Hematopoietic multipotent progenitor cell (in vitro differentiated cells): ENCODE measurements around the gene ZNRD2. TPM values are rescaled to one million over a fixed set of nuclear protein-coding genes. Genes with fewer than 3 reads are reported as not detected.
A peak's percentile ranks its signal among the peaks of the same experiment; 100 is the strongest.

Source experiments
- DNase-seq, 3 donors: peaks; one replicate each; pipeline ENCODE4 v3.0.0-alpha.2; 2011 to 2015; ENCODE audit warnings: low read depth in 2 of 3, low spot score in 2 of 3
- total RNA-seq: library from RNA; depleted of rRNA; stranded (reverse); fragments of >200 nt; gene quantifications from one replicate; pipeline ENCODE4 v1.2.3, GENCODE V29; 2012

ZNRD2 gene
- total RNA-seq, 1 donor, result 48.7 TPM

GRCh38 chr11:65569164-65569972 lies 909 bp upstream of the ZNRD2 start:
- DNase-seq, result no peak

GRCh38 chr11:65571420-65571819 lies 1.1 kb downstream of the ZNRD2 start:
- no peak for DNase-seq

GRCh38 chr11:65571940-65572339 lies 1.7 kb downstream of the ZNRD2 start:
- DNase-seq, result peak in 2 of 3 donors; percentile 54 to 64

- peak in 2 of 3 donors; percentile 88 to 94 for DNase-seq
Measured at GRCh38 chr11:65572356-65573051, 2.2 kb downstream of the ZNRD2 start, which contains the start of gene FAM89B. FAM89B (plus strand) TSS chr11:65572538; CDS start chr11:65572670, 132 bp downstream.

- no peak for DNase-seq
Measured at GRCh38 chr11:65573391-65574079, 3.3 kb downstream of the ZNRD2 start.

- DNase-seq, result peak; percentile 82 to 96 (median 94)
Measured at GRCh38 chr11:65574109-65574810, 4.0 kb downstream of the ZNRD2 start.

- DNase-seq, result peak in 1 of 3 donors; percentile 45
Measured at GRCh38 chr11:65574811-65575567, 4.7 kb downstream of the ZNRD2 start.

- peak in 2 of 3 donors; percentile 58 to 62 for DNase-seq
Measured at GRCh38 chr11:65575568-65576231, 5.4 kb downstream of the ZNRD2 start, which contains the start of gene EHBP1L1. EHBP1L1 (plus strand) TSS chr11:65576053; CDS start chr11:65576303, 250 bp downstream.

GRCh38 chr11:65576232-65576866 lies 6.1 kb downstream of the ZNRD2 start:
- DNase-seq, result no peak

- peak in 2 of 3 donors; percentile 64 to 84 for DNase-seq
Measured at GRCh38 chr11:65576867-65577755, 6.8 kb downstream of the ZNRD2 start.

GRCh38 chr11:65577756-65578109 lies 7.5 kb downstream of the ZNRD2 start:
- no peak for DNase-seq

- DNase-seq, result no peak
Measured at GRCh38 chr11:65578134-65578533, 7.9 kb downstream of the ZNRD2 start.

- DNase-seq, result no peak
Measured at GRCh38 chr11:65578667-65579066, 8.4 kb downstream of the ZNRD2 start.

- DNase-seq, result no peak
Measured at GRCh38 chr11:65579291-65579690, 9.0 kb downstream of the ZNRD2 start.

GRCh38 chr11:65580031-65580692 lies 9.9 kb downstream of the ZNRD2 start:
- no peak for DNase-seq

- no peak for DNase-seq
Measured at GRCh38 chr11:65580756-65581155, 10.5 kb downstream of the ZNRD2 start.

- DNase-seq, result no peak
Measured at GRCh38 chr11:65581928-65582327, 11.7 kb downstream of the ZNRD2 start.
